A549 (cell line): Measurements from ENCODE around the gene AREL1.

Experiments
- CEBPB ChIP-seq, 2 experiments: fragments of >200 bp in 1 of 2; sonication (Bioruptor Twin) in 1 of 2; formaldehyde crosslinking in 1 of 2; IDR thresholded peaks; 2 replicates each; pipeline ENCODE4 v1.6.1; 2012 to 2016
- EP300 ChIP-seq, 2 experiments: fragments of >200 bp; sonication (Bioruptor Twin); formaldehyde crosslinking; IDR thresholded peaks; 2 replicates in 1 of 2; 3 replicates in 1 of 2; pipeline ENCODE4 v1.6.1; 2016 to 2017
- ESRRA ChIP-seq: fragments of 150-350 bp; IDR thresholded peaks from 2 replicates; pipeline ENCODE4 v1.6.1; 2014; ENCODE audit warnings: mild to moderate bottlenecking, low read length, borderline replicate concordance
- HDAC2 ChIP-seq: fragments of 200-600 bp; sonication (generic); IDR thresholded peaks from 2 replicates; pipeline ENCODE4 v1.6.1; 2016
- JUN ChIP-seq, 2 experiments: fragments of >200 bp; sonication (Bioruptor Twin); formaldehyde crosslinking; IDR thresholded peaks; 2 replicates in 1 of 2; 3 replicates in 1 of 2; pipeline ENCODE4 v1.6.1; 2016 to 2017
- MYC ChIP-seq: IDR thresholded peaks from 2 replicates; pipeline ENCODE4 v1.6.1; 2012; ENCODE audit warnings: mild to moderate bottlenecking, inconsistent platforms, low read length, improper control_type of control experiment, borderline replicate concordance
- NFE2L2 ChIP-seq: fragments of 150-350 bp; conservative IDR thresholded peaks from 2 replicates; pipeline ENCODE4 v1.6.1; 2014; ENCODE audit warnings: low read length
- NR3C1 ChIP-seq: fragments of >200 bp; sonication (Bioruptor Twin); formaldehyde crosslinking; IDR thresholded peaks from 3 replicates; pipeline ENCODE4 v1.6.1; 2017
- POLR2A ChIP-seq: IDR thresholded peaks from 2 replicates; pipeline ENCODE4 v1.6.1; 2012; ENCODE audit warnings: mild to moderate bottlenecking, low read length
- REST ChIP-seq: fragments of 200-600 bp; sonication (generic); IDR thresholded peaks from 2 replicates; pipeline ENCODE4 v1.6.1; 2016; ENCODE audit warnings: antibody characterized with exemption, mild to moderate bottlenecking, moderate library complexity
- RFX5 ChIP-seq: fragments of 450-650 bp; IDR thresholded peaks from 2 replicates; pipeline ENCODE4 v1.7.1; 2014; ENCODE audit warnings: antibody characterized with exemption, mild to moderate bottlenecking, moderate library complexity
- ZSCAN20 ChIP-seq: fragments of 250-450 bp; sonication (Bioruptor Pico); IDR thresholded peaks from 2 replicates; pipeline ENCODE4 v1.8.0; 2022; ENCODE audit warnings: mild to moderate bottlenecking, moderate library complexity
- TF ChIP-seq, protein P1 (sequence below): fragments of >200 bp; sonication (Bioruptor Twin); formaldehyde crosslinking; IDR thresholded peaks from 3 replicates; pipeline ENCODE4 v1.5.1; 2016
- TF ChIP-seq, protein P2 (sequence below): fragments of 450-650 bp; IDR thresholded peaks from 2 replicates; pipeline ENCODE4 v1.6.1; 2014; ENCODE audit warnings: antibody characterized with exemption

DNA sequence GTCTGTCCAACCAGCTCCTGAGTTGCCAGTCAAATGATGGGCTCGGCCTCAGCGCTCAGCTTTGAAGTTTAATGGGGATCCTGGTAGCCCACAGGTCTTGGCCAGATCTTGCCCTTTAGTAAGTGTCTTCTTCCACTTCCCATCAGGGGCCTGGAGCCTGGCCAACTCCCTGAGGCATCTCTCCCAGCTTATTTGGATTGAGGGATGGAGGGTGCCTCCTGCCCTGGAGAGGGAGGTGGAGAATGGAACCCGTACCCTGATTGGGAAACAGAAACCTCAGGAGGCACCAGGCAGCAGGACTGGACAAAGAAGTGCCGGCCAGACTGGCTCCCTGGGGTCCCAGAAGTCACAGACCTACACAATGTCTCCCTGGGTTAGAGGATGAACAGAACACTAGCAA, 60.3 kb downstream of the AREL1 start:
- TF ChIP-seq, protein P1, sequence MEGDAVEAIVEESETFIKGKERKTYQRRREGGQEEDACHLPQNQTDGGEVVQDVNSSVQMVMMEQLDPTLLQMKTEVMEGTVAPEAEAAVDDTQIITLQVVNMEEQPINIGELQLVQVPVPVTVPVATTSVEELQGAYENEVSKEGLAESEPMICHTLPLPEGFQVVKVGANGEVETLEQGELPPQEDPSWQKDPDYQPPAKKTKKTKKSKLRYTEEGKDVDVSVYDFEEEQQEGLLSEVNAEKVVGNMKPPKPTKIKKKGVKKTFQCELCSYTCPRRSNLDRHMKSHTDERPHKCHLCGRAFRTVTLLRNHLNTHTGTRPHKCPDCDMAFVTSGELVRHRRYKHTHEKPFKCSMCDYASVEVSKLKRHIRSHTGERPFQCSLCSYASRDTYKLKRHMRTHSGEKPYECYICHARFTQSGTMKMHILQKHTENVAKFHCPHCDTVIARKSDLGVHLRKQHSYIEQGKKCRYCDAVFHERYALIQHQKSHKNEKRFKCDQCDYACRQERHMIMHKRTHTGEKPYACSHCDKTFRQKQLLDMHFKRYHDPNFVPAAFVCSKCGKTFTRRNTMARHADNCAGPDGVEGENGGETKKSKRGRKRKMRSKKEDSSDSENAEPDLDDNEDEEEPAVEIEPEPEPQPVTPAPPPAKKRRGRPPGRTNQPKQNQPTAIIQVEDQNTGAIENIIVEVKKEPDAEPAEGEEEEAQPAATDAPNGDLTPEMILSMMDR: no peak
- TF ChIP-seq NR3C1: no peak
- TF ChIP-seq JUN (IDR thresholded peaks at IDR 0.05): no peak
- no peak for TF ChIP-seq ZSCAN20
- TF ChIP-seq HDAC2: no peak
- TF ChIP-seq REST: no peak
- TF ChIP-seq EP300 (IDR thresholded peaks at IDR 0.05): no peak
- TF ChIP-seq NFE2L2: no peak
- TF ChIP-seq POLR2A: no peak
- TF ChIP-seq, protein P2, sequence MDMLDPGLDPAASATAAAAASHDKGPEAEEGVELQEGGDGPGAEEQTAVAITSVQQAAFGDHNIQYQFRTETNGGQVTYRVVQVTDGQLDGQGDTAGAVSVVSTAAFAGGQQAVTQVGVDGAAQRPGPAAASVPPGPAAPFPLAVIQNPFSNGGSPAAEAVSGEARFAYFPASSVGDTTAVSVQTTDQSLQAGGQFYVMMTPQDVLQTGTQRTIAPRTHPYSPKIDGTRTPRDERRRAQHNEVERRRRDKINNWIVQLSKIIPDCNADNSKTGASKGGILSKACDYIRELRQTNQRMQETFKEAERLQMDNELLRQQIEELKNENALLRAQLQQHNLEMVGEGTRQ: no peak
- TF ChIP-seq CEBPB (IDR thresholded peaks at IDR 0.05): peak; percentile 35 to 74; a peak in 3 of 4 replicates
- no peak for TF ChIP-seq RFX5
- TF ChIP-seq ESRRA: no peak
- TF ChIP-seq MYC: no peak
